MM.1S (cell line): ENCODE results near the gene MCF2L2.

ENCODE experiments used
- DNase-seq: peaks from one replicate; pipeline ENCODE4 v3.0.0-alpha.2; 2015
- H2AFZ ChIP-seq: fragments of 300-600 bp; sonication (generic); 2 replicates; pipeline ENCODE4 v1.6.0; 2016; ENCODE audit warnings: antibody characterized with exemption, low read length
- H3F3A ChIP-seq: fragments of 300-600 bp; sonication (generic); 2 replicates; pipeline ENCODE4 v1.6.1; 2016; ENCODE audit warnings: mild to moderate bottlenecking, antibody characterized with exemption, low read length, moderate library complexity, mixed read lengths; ENCODE audit not compliant: insufficient read depth
- H3K27ac ChIP-seq: fragments of 300-600 bp; sonication (generic); 2 replicates; pipeline ENCODE4 v1.5.1; 2016; ENCODE audit warnings: mild to moderate bottlenecking, low read length
- H3K27me3 ChIP-seq: fragments of 300-600 bp; sonication (generic); replicated peaks from 2 replicates; pipeline ENCODE4 v1.6.0; 2016; ENCODE audit warnings: low read length; ENCODE audit not compliant: insufficient read depth
- H3K36me3 ChIP-seq: fragments of 300-600 bp; sonication (generic); replicated peaks from 2 replicates; pipeline ENCODE4 v1.6.1; 2016; ENCODE audit warnings: mild to moderate bottlenecking, low read length, mixed read lengths; ENCODE audit not compliant: insufficient read depth
- H3K4me1 ChIP-seq: fragments of 300-600 bp; sonication (generic); 2 replicates; pipeline ENCODE4 v1.6.1; 2016; ENCODE audit warnings: low read length, mixed read lengths
- H3K4me2 ChIP-seq: fragments of 300-600 bp; sonication (generic); 2 replicates; pipeline ENCODE4 v1.6.0; 2016; ENCODE audit warnings: low read depth, low read length
- H3K4me3 ChIP-seq: fragments of 300-600 bp; sonication (generic); 2 replicates; pipeline ENCODE4 v1.5.1; 2016; ENCODE audit warnings: low read length, mixed read lengths
- H3K79me2 ChIP-seq: fragments of 300-600 bp; sonication (generic); 2 replicates; pipeline ENCODE4 v1.6.1; 2016; ENCODE audit warnings: mixed run types, low read length, mixed read lengths
- H3K9ac ChIP-seq: fragments of 300-600 bp; sonication (generic); 2 replicates; pipeline ENCODE4 v1.6.1; 2016; ENCODE audit warnings: low read length, mixed read lengths
- H3K9me2 ChIP-seq: fragments of 300-600 bp; sonication (generic); replicated peaks from 2 replicates; pipeline ENCODE4 v1.6.1; 2016; ENCODE audit warnings: mild to moderate bottlenecking, low read length, mixed read lengths; ENCODE audit not compliant: insufficient read depth
- H3K9me3 ChIP-seq: fragments of 300-600 bp; sonication (generic); replicated peaks from 2 replicates; pipeline ENCODE4 v1.6.1; 2016; ENCODE audit warnings: mild to moderate bottlenecking, low read length, mixed read lengths; ENCODE audit not compliant: insufficient read depth
- H4K20me1 ChIP-seq: fragments of 300-600 bp; sonication (generic); 2 replicates; pipeline ENCODE4 v1.6.1; 2016; ENCODE audit warnings: mild to moderate bottlenecking, low read length, moderate library complexity, mixed read lengths; ENCODE audit not compliant: insufficient read depth
- EZH2 ChIP-seq: fragments of 300-600 bp; sonication (generic); optimal IDR thresholded peaks from 2 replicates; pipeline ENCODE3; 2017; ENCODE audit warnings: low read depth, mild to moderate bottlenecking, antibody characterized with exemption, low read length, mixed read lengths
- EZH2phosphoT487 ChIP-seq: fragments of 300-600 bp; sonication (generic); IDR thresholded peaks from 2 replicates; pipeline ENCODE4 v1.6.1; 2018; ENCODE audit warnings: antibody characterized with exemption, low read length
- TF ChIP-seq, protein P1 (sequence below): fragments of 300-600 bp; sonication (generic); IDR thresholded peaks from 2 replicates; pipeline ENCODE4 v1.5.1; 2016; ENCODE audit warnings: antibody characterized with exemption, low read length, mixed read lengths

Gene MCF2L2

GRCh38 chr3:183266454-183266853 lies 162.0 kb downstream of the MCF2L2 start:
- no peak overlapping the region for H3K9ac ChIP-seq

GRCh38 chr3:183265834-183266417 lies 162.5 kb downstream of the MCF2L2 start:
- TF ChIP-seq EZH2 (no peak), EZH2phosphoT487 (no peak)
- TF ChIP-seq, protein P1, sequence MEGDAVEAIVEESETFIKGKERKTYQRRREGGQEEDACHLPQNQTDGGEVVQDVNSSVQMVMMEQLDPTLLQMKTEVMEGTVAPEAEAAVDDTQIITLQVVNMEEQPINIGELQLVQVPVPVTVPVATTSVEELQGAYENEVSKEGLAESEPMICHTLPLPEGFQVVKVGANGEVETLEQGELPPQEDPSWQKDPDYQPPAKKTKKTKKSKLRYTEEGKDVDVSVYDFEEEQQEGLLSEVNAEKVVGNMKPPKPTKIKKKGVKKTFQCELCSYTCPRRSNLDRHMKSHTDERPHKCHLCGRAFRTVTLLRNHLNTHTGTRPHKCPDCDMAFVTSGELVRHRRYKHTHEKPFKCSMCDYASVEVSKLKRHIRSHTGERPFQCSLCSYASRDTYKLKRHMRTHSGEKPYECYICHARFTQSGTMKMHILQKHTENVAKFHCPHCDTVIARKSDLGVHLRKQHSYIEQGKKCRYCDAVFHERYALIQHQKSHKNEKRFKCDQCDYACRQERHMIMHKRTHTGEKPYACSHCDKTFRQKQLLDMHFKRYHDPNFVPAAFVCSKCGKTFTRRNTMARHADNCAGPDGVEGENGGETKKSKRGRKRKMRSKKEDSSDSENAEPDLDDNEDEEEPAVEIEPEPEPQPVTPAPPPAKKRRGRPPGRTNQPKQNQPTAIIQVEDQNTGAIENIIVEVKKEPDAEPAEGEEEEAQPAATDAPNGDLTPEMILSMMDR, result no peak
- no peaks in the 10 kb centered on the region for H3K79me2 ChIP-seq
- H3K27ac ChIP-seq, result no peak overlapping the region
- no peak overlapping the region for H3K4me2 ChIP-seq
- H3K9me3 ChIP-seq, result no peaks in the 10 kb centered on the region
- no peaks in the 10 kb centered on the region for H3K4me1 ChIP-seq
- no peak for DNase-seq
- H3K27me3 ChIP-seq, result no peaks in the 10 kb centered on the region
- H4K20me1 ChIP-seq, result no peaks in the 10 kb centered on the region
- H2AFZ ChIP-seq, result no peak overlapping the region
- H3K9me2 ChIP-seq, result no peaks in the 10 kb centered on the region
- H3K36me3 ChIP-seq, result no peaks in the 10 kb centered on the region
- no peak overlapping the region for H3K9ac ChIP-seq
- no peak overlapping the region for H3K4me3 ChIP-seq
- H3F3A ChIP-seq, result no peaks in the 10 kb centered on the region

More at GRCh38 chr3:183266454-183266853, 162.0 kb downstream of the MCF2L2 start:
- Histone ChIP-seq H3K4me3 (no peak overlapping the region), H3F3A (no peaks in the 10 kb centered on the region), H3K27ac (no peak overlapping the region), H2AFZ (no peak overlapping the region), H3K36me3 (no peaks in the 10 kb centered on the region), H3K79me2 (no peaks in the 10 kb centered on the region), H3K9me2 (no peaks in the 10 kb centered on the region), H3K27me3 (no peaks in the 10 kb centered on the region), H3K4me2 (no peak overlapping the region), H3K4me1 (no peaks in the 10 kb centered on the region), H3K9me3 (no peaks in the 10 kb centered on the region), H4K20me1 (no peaks in the 10 kb centered on the region)
- DNase-seq, result no peak
- no peak for TF ChIP-seq EZH2phosphoT487
- TF ChIP-seq EZH2, result no peak
- TF ChIP-seq, protein P1, result no peak

- no peak overlapping the region for H3K9ac ChIP-seq
- no peak for DNase-seq
- no peaks in the 10 kb centered on the region for H3K4me1 ChIP-seq
Observed at GRCh38 chr3:183265157-183265642, 163.2 kb downstream of the MCF2L2 start.

More at GRCh38 chr3:183265157-183265642, 163.2 kb downstream of the MCF2L2 start:
- Histone ChIP-seq H3K9me3 (no peaks in the 10 kb centered on the region), H3K27me3 (no peaks in the 10 kb centered on the region), H4K20me1 (no peaks in the 10 kb centered on the region), H3K79me2 (no peaks in the 10 kb centered on the region), H3K9me2 (no peaks in the 10 kb centered on the region), H2AFZ (no peak overlapping the region), H3K4me2 (no peak overlapping the region), H3F3A (no peaks in the 10 kb centered on the region), H3K36me3 (no peaks in the 10 kb centered on the region), H3K27ac (no peak overlapping the region), H3K4me3 (no peak overlapping the region)
- TF ChIP-seq EZH2 (no peak), EZH2phosphoT487 (no peak)
- TF ChIP-seq, protein P1, result no peak
